ENCODE data around the gene SYDE2.

DNA sequence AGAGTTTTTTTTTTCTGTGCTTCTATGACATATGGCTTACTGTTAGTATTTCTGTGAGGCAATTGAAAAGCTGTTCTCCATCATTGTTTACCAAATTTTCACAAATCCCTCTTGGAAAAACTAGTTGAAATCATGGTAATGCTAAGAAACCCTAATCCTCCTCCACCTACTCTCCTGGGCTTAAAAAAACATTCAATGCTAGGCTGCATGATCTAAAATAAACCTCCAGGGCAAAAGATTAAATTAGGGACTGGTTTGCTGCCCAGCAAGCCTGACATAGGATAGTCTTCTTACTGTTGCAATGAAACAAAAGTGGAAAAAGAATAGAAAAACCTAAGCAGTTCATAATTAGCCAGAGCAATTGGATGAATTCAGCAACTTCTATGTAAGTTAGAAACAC, 42.6 kb upstream of the SYDE2 start:
- TF ChIP-seq, protein P1, sequence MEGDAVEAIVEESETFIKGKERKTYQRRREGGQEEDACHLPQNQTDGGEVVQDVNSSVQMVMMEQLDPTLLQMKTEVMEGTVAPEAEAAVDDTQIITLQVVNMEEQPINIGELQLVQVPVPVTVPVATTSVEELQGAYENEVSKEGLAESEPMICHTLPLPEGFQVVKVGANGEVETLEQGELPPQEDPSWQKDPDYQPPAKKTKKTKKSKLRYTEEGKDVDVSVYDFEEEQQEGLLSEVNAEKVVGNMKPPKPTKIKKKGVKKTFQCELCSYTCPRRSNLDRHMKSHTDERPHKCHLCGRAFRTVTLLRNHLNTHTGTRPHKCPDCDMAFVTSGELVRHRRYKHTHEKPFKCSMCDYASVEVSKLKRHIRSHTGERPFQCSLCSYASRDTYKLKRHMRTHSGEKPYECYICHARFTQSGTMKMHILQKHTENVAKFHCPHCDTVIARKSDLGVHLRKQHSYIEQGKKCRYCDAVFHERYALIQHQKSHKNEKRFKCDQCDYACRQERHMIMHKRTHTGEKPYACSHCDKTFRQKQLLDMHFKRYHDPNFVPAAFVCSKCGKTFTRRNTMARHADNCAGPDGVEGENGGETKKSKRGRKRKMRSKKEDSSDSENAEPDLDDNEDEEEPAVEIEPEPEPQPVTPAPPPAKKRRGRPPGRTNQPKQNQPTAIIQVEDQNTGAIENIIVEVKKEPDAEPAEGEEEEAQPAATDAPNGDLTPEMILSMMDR (IDR thresholded peaks at IDR 0.05), result no peak
- TF ChIP-seq POLR2A (IDR thresholded peaks at IDR 0.05), result no peak
